GM19023 (cell line): Measurements from ENCODE around the gene LRRTM2.
"Not testable (repeated sequence)": the region's sequence is repeated elsewhere in the genome, so short reads cannot be mapped to it uniquely, and the experiment has no call there.

Experiments
- ATAC-seq: cut with Tn5 transposase; IDR thresholded peaks from one replicate; pipeline ENCODE4 v1.9.1; 2021; ENCODE audit warnings: mild to moderate bottlenecking, moderate library complexity; ENCODE audit not compliant: unreplicated experiment

The LRRTM2 gene, protein sequence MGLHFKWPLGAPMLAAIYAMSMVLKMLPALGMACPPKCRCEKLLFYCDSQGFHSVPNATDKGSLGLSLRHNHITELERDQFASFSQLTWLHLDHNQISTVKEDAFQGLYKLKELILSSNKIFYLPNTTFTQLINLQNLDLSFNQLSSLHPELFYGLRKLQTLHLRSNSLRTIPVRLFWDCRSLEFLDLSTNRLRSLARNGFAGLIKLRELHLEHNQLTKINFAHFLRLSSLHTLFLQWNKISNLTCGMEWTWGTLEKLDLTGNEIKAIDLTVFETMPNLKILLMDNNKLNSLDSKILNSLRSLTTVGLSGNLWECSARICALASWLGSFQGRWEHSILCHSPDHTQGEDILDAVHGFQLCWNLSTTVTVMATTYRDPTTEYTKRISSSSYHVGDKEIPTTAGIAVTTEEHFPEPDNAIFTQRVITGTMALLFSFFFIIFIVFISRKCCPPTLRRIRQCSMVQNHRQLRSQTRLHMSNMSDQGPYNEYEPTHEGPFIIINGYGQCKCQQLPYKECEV

DNA sequence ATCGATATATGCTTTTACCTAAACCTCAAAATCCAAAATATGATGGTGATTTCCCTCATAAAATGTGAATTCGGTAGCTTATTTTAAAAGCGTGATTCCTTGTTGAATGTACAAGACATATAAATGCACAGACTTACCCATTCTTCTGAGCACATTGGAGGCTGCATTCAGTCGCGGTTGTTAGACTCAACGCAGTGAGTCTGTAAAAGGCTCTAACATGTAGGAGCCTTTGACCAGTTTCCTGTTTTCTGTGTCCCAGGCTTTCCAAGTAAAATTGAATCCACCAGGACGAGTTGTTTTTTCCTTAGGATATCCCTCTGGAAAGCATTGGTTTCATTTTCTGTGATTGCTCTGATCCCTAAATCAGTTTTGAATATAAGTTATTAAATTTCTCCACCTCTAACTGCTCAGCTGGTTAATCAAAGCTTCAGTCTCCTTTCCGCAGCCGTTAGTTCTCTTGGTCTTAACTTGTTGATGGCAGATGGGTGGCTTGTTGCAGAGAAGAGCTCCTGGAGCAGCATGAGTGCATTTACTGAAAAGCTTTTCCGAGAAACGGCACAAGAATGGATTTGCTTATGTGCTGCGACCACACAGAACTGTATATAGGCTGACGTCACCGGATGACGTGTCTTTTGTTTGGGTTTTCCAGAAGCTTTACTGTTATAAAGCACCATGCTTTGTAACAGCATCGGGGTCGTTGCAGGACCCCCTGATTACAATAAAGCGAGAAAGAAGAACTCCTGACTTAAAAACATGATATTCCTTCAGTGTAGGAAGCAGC is at the start of gene LRRTM2:
Gene LRRTM2 (minus strand): TSS at position 565 of the 781 bp plus-strand sequence. CDS start 424 bp downstream, at position 141.
- ATAC-seq: no peak

DNA sequence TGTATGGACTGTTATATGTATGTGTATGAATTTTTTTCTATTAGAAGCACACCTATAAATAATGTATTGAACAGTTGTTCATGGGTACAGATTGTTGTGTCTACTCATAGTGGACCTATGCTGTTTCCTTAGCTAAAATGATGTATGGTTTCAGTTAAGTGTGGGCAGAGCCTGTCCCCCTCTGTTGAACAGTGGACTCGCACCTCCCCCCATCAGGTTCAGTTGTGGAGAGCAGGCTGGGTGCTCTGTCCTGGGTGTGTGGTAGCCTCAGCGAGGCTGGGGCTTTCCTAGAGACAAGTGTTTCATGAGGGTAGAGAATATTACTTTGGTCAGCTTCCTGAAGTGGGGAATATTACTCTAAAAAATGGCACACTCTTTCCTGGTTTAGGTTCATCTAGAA is 47.4 kb upstream of the LRRTM2 start:
- no peak for ATAC-seq

DNA sequence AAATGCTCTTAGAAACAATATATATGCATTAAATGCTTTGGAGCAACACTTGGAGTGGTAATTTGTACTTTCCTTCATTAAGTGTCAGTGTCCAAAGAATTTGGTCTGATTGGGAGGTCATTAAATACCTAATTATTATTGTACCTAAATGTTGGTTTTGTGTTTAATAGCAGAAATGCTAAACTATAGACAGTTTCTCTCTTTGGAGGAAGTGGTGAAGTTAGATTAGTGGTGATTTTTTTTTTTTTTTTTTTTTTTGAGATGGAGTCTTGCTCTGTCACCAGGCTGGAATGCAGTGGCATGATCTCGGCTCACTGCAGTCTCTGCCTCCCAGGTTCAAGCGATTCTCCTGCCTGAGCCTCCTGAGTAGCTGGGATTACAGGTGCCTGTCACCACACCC is 46.2 kb upstream of the LRRTM2 start:
- ATAC-seq: not testable (repeated sequence)

DNA sequence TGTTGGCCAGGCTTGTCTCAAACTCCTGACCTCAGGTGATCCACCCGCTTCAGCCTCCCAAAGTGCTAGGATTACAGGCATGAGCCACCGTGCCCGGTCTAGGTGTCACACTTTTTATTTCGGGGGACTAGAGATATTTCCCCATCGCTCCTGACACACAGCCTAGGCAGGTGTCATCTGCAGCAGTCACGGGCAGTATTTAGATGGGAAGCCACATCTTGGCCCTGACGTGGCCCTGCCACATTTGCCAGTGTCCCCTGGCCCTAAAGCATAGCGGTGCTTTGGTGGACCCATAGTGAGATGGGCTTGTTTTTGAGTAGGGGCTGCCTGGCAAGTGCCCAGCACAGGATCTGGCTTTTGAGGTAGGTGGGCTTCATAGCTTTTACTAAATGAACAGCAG is 45.0 kb upstream of the LRRTM2 start:
- ATAC-seq: no peak

DNA sequence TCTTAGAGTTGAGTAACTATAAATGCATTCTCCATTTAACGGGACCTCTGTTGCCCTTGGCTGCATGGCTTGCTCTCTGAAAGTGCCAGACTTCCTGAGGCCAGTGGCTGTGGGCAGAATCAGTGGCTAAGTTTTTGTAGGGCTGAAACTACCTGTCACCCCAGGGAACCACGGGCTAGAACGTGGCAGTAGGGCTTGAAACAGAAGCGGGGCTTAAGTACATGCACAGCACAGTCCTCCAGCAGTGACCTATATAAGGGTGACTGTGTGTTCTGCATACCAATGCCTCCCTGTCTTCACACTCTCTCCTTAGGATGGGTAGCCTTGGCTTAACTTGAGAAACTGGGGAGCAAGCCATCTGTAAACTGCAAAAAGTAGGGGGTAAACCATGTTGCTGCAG is 43.6 kb upstream of the LRRTM2 start:
- ATAC-seq: no peak

DNA sequence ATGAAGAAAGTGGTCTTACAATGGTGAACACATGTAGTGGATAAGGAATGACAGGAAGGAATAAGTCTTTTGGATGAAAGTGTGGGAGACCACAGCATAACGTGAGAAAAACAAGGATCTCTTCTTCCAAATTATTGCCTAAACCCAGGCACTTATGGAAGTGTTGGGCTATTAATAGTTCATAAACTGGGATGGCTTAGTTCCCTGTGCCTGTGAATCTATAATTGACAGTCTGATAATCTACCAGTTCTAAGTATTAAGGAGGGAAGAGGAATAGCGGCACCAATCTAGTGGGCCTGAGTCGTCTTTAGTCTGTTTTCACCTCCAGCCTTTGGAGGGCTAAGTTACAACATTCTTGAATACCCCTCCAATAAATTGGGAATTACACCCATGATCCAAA is 39.2 kb upstream of the LRRTM2 start:
- ATAC-seq: no peak

DNA sequence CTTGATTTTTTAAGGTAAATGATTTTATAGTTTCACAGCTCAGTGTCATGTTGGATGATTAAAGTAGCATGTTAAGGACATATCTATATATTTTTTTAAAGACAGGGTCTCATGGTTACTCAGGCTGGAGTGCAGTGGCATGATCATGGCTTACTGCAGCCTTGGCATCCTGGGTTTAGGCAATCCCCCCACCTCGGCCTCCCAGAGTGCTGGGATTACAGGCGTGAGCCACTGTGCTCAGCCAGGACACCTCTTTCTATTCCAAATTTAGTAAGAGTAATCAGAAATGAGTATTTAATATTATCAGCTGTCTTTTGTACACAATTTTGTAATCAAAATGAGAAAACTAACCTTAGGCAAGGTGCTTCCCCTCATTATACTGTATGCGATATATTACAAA is 38.6 kb upstream of the LRRTM2 start:
- no peak for ATAC-seq

DNA sequence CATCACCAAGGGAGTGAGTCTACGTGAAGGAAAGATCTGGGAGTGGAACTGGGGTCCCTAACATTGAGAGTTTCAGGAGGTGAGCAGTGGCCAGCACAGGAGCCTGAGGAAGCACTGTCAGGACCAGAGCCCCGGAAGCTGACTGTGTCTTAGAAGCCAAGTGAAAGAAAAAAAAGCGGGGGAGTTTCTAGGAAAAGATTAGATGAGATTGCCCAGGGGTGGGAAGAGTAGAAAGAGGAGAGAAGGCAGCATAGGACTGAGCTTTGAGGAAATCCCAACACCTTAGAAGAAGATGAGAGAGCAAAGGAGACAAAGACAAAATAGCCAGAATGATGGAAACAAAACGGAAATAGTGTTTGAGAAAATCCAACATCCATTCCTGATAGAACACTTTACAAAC is 37.0 kb upstream of the LRRTM2 start:
- no peak for ATAC-seq

DNA sequence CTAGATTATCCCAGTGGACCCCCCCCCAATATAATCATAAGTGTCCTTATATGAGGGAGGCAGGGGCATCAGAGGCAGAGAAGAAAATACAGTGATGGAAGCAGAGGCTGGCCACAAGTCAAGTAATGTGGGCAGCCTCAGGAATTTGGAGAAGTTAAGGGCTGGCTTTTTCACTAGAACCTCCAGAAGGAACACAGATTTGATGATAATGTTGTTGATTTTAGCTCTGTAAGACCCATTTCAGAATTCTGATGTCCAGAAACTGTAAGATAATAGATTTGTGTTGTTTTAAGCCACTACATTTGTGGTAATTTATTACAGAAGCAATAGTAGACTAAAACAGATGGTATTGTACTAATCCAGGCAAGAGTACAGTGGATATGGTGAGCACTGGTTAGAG is 36.3 kb upstream of the LRRTM2 start:
- ATAC-seq: no peak

DNA sequence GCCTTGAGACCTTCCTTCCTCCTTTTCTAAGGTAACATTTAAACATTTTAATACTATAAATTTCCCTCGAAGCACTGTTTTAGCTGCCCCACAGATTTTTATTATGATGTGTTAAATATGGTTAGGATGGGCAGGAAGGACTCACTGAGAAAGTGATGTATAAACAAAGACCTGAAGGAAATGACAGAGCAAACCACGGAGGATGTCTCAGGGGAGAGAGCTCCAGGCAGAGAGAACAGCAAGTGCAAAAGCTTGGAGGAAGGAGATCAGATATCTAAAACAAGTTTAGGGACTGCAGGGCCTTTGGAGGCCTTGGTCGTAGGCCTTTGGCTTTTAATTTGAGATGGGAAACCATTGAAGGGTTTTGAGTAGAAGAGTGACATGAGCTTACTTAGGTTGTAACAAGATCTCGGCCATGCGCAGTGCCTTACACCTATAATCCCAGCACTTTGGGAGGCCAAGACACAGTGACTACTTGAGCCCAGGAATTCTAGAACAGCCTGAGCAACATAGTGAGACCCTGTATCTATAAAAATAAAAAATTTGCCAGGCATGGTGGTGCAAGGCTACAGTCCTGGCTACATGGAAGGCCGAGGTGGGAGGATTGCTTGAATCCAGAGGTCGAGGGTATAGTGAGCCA is 35.5 kb upstream of the LRRTM2 start:
- ATAC-seq: no peak

DNA sequence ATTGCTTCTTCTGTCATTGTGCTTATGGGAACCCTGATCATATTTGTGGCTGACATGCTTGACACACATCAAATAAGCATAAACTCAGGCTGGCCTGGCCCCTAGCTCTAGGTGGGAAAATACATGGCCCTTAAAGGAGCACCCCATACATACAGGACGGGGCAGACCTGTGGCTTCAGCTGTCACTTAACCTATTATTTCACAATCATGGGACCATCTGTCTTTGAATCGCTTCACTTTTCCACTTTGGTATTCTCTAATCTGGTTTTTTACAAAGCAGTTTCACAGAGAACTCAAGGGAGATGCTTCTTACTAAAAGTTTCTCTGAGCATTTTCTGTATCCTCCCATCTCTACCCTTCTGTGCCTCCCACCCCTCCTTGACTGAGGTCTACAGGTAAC is 34.6 kb upstream of the LRRTM2 start:
- no peak for ATAC-seq

DNA sequence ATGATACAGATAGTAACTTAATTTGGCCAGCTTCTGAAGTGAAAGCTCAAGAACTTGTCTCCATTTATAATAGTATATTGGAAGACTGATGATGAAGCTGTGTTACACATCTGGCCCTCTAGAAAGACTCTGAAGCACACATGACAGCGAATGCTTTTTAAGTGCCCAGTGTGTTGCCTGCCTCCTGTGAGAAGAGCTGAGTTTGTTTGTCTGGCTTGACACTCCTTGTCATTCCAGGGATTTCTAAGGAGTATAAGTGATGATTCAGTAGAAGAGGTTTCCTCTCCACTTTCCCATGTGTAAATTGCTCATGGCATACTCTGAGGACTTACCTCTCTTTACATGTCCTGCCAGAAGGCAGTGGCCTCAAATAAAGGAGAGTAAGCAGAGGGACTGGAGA is 30.4 kb upstream of the LRRTM2 start:
- ATAC-seq: no peak

DNA sequence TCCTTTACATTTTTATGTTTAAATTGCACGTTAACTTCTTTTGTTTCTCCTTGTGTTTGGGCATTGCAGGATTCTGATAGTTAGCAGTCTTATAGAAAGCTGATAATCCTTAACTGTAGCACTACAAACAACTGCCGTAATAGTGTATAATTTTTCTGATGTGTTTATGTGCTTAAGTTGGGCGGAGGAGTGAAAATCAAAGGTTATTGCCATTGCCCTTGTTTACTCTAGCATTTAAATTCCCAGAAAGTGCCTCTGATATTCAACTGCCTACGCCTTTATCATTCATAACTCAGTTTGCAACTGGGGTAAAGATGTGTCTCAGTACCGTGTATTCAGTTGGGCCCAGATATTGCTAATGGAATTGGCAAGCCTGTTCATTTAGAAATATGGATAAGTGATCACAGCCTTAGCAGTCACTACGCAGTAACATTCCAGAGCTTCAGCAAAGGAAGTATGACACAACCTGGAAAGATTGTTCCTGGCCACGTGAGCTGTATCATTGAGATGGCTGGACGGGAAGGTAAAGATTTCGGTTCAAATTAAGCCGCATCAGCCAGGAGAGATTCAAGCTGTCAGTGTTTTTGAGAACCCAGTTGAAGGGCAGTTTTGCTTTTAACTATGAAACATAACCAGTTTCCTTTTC is 28.1 kb upstream of the LRRTM2 start:
- no peak for ATAC-seq

DNA sequence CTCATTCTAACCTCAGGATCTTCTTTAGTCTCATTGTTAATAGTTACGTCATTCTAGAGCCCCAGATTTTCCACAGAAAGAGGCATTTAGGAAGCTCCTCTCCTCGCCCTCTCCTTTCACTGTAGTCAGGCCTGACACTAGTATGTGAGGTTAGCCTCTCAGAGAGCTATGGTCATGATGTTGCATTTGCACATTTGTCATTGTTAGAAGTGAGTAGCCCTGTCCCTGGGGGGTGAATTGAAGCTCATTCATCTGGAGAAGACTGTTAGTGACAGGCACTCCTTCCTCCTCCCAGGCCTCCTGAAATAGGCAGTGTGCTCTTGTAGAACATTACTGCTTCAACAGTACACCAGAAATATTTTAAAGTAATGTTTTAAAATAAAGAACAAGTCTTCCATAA is 26.6 kb upstream of the LRRTM2 start:
- no peak for ATAC-seq

DNA sequence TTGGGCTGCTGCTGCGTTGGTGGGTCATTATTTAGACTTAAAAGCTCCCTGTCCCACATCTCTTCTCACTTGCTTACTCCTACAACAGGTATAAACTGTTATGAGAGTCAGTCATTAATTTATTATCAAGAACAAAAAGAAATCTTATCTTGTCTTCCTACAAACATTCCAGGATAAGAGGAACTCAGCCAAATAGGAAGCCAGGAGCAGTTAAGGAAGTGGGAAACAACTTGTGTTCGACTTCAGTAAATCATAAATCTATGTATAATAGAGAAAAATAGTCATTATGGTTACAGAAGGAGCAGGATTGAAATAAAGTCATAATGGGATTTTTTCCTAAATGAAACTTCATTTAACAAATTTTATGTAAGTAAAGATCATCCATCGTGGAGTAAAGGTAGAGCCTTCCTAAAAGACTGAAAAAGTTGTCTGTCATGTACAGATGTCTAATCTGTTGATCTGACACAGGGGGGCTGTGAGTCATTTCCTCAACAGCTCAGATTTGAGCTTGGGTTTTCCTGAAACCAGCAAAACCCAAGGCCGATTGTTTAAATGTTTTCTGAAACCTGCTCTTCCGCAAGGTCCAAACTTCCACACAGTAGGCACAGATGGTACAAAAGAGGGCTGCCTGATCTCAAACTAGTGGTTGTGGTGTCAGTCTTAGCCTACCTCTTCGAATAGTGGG is 25.3 kb upstream of the LRRTM2 start:
- no peak for ATAC-seq

DNA sequence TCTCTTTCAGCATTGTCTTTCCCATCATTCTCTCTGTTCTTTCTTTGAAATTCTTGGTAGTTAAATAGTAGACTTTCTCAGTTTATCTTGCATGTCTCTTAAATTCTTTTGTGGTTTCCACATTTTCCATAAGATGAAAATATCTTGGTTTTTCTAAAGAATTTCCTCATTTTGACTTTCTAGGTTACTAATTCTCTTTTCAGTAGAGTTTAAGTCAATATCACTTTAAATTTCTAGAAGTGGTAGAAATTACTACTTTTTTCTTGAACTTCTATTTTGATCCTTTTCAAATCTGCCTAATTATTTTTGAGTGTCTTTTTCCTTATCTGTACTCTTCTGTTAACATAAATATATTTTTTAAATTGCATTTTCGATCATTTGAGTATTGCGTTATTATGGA is 23.6 kb upstream of the LRRTM2 start:
- ATAC-seq: no peak

DNA sequence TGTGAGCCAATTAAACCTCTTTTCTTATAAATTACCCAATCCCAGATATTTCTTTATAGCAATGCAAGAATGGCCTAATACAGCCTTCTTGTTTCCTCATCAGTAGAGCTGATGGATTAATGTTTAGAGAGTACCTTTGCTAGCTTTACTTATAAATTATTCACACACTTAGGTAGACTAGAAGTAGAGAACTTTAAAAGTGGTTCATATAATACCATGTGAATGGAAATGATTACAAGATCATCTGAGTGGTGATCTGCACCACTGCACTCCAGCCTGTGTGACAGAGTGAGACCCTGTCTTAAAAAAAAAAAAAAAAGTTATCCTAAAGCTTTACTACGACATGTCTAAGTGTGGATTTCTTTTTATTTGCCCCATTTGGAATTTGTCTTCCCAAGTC is 23.2 kb upstream of the LRRTM2 start:
- ATAC-seq: no peak

DNA sequence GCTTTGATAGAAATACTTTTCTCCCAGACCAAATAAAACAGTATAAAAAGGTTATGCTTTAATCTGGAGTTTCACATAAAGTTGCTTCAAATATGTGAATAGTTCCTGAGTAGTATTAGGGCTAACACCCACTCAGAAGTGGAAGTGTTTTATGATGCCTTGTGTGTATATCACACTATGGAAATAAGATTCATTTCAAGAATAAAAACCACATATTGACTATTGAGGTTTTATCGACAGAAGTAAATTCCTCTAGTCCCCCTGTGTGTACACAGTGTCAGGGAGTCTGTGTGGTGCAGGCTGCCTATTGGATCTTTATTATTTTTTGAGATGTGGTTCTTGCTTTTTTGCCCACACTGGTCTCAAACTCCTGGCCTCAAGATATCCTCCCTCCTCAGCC is 20.8 kb upstream of the LRRTM2 start:
- ATAC-seq: no peak

DNA sequence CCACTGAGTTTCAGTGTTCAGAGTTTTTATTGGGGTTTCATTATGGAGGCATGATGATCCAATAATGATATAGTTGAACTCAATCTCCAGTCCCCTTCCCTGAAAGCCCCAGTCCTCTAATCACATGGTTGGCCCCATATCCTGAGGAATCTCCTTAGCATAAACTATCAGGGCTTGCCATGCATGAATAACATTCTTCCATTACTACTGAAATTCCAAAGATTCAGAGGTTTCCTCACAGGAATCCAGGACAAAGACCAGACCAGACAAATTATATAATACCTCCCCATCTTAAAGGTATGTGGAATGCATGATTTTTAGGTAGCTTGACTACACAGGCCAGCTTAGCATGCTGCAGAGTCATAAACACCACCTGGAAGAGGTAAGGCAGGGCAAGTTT is 15.5 kb upstream of the LRRTM2 start:
- ATAC-seq: no peak

DNA sequence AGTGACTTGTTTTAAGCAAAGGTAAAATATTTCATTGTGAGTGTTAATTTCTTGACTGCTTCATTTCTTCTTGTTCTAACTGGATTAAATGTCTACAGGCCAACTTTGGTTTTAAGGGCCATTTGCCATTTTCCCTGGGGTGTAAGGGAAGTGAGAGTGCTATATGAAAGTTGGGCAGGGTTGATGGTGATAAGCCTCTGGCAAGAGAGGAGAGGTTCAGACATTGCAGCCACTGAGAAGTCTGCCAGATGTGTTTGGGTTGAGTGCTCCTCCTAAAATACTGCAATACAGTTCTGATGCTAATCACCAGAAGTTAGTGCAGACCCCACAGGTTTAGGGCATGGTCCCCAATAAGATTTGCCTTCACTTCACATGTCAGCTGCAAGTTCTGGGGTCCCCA is 14.9 kb upstream of the LRRTM2 start:
- ATAC-seq: no peak

DNA sequence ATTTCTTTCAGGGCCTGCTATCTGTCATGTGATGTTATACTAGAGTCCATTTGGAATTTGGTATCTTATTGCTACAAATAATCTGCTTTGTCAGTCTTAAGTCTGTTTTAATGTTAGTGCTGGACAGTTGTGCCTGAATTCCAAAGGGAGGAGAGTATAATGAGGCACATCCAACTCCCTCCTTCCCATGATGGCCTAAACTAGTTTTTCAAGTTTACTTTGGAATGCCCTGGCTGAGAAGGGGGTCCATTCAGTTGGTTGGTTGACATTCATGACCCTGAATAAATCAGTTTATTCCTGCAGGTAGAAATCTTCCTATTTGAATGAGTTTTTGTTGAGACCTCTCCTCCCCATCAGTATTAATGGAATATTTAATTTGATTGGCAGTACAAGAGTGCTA is 9.4 kb upstream of the LRRTM2 start:
- no peak for ATAC-seq
